ENCODE measurements around the gene COPS2. TPM values are rescaled to one million over a fixed set of nuclear protein-coding genes. Genes with fewer than 3 reads are reported as not detected.
A peak's percentile ranks its signal among the peaks of the same experiment; 100 is the strongest.
"Not testable (repeated sequence)": the region's sequence is repeated elsewhere in the genome, so short reads cannot be mapped to it uniquely, and the experiment has no call there.

The COPS2 gene
- total RNA-seq, 1 donor = 85.9 TPM

GRCh38 chr15:49188933-49189332 is 33.5 kb upstream of the COPS2 start:
- H3K4me3 ChIP-seq (ENCODE audit: low read depth, low read length) = no peak overlapping the region
- no peak for TF ChIP-seq CTCF (IDR thresholded peaks at IDR 0.05; ENCODE audit: insufficient read depth, low read depth, low read length)
- no peak for DNase-seq (ENCODE audit: low read depth)

GRCh38 chr15:49187549-49188245 is 32.3 kb upstream of the COPS2 start:
- no peak overlapping the region for H3K4me3 ChIP-seq (ENCODE audit: low read depth, low read length)
- TF ChIP-seq CTCF (IDR thresholded peaks at IDR 0.05; ENCODE audit: insufficient read depth, low read depth, low read length) = no peak
- DNase-seq (ENCODE audit: low read depth) = peak; percentile 60

- no peak for TF ChIP-seq CTCF (IDR thresholded peaks at IDR 0.05; ENCODE audit: insufficient read depth, low read depth, low read length)
- no peak for DNase-seq (ENCODE audit: low read depth)
- H3K4me3 ChIP-seq (ENCODE audit: low read depth, low read length) = no peak overlapping the region
Observed at GRCh38 chr15:49185473-49185872, 30.1 kb upstream of the COPS2 start.

- not testable (repeated sequence) for H3K4me3 ChIP-seq (ENCODE audit: low read depth, low read length)
- peak; percentile 68 for DNase-seq (ENCODE audit: low read depth)
Observed at GRCh38 chr15:49183741-49184140, 28.3 kb upstream of the COPS2 start.

GRCh38 chr15:49182128-49182527 is 26.7 kb upstream of the COPS2 start:
- no peak for DNase-seq (ENCODE audit: low read depth)
- TF ChIP-seq CTCF (IDR thresholded peaks at IDR 0.05; ENCODE audit: insufficient read depth, low read depth, low read length) = no peak
- no peak overlapping the region for H3K4me3 ChIP-seq (ENCODE audit: low read depth, low read length)

GRCh38 chr15:49179433-49180190 is 24.2 kb upstream of the COPS2 start:
- TF ChIP-seq CTCF (IDR thresholded peaks at IDR 0.05; ENCODE audit: insufficient read depth, low read depth, low read length) = no peak
- no peak for DNase-seq (ENCODE audit: low read depth)
- H3K4me3 ChIP-seq (ENCODE audit: low read depth, low read length) = no peak overlapping the region

GRCh38 chr15:49178497-49178896 is 23.1 kb upstream of the COPS2 start:
- no peak for TF ChIP-seq CTCF (IDR thresholded peaks at IDR 0.05; ENCODE audit: insufficient read depth, low read depth, low read length)
- no peak overlapping the region for H3K4me3 ChIP-seq (ENCODE audit: low read depth, low read length)
- no peak for DNase-seq (ENCODE audit: low read depth)

- not testable (repeated sequence) for DNase-seq (ENCODE audit: low read depth); H3K4me3 ChIP-seq (ENCODE audit: low read depth, low read length)
Observed at GRCh38 chr15:49175582-49176397, 20.4 kb upstream of the COPS2 start.

Data from fibroblast of villous mesenchyme (primary cell).